Measurements from ENCODE around the gene RASA1. TPM values are rescaled to one million over a fixed set of nuclear protein-coding genes. Genes with fewer than 3 reads are reported as not detected.
"Not testable (repeated sequence)": the region's sequence is repeated elsewhere in the genome, so short reads cannot be mapped to it uniquely, and the experiment has no call there.

The RASA1 gene
- polyA plus RNA-seq, 3 donors from 2014 or later, result 1.7 to 8.7 (median 4.0) TPM

DNA sequence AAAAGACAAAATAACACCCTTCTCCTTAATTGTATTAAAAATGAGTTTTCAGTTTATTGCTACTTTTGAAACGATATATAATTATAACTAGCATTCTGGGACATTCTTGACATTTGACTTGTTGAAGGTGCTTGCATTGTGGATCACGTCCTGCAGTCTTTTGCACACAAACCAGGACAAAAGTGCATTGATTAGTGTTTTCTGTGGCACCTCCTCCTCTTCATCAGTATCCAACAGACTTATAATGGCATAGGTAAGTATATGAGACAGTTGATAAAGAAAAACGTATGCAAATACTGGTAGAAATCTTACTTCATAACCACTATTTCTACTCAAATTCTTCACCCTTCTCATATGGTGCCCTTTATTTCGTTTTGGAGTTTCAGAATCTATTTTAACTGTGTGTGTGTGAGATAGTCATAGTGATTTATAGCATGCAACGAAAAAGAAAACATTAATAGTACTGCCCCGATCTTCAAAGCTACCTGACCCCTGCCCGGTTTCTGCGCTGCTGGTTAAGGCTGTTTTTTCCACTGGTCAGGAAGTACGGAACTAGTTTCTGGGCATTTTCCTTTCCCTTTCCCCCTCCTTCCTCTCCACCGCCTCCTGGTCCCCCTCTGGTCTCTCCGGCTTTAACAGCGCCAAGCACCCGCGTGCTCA is 639 bp upstream of the RASA1 start:
- DNase-seq, result no peak
- H3K36me3 Mint-ChIP-seq, result no peaks in the 10 kb centered on the region
- peak overlapping the region; percentile 81 to 96 (median 91) for H3K27ac Mint-ChIP-seq
- no peaks in the 10 kb centered on the region for H3K9me3 Mint-ChIP-seq
- peaks cover 33 to 40% of the 10 kb centered on the region in 2 donors for H3K4me1 Mint-ChIP-seq
- peak overlapping the region; percentile 91 to 99 (median 98) for H3K4me3 Mint-ChIP-seq
- H3K27me3 Mint-ChIP-seq (ENCODE audit: low read depth in 3 of 3), result peaks cover 5 to 15% (median 14%) of the 10 kb centered on the region in 3 donors

DNA sequence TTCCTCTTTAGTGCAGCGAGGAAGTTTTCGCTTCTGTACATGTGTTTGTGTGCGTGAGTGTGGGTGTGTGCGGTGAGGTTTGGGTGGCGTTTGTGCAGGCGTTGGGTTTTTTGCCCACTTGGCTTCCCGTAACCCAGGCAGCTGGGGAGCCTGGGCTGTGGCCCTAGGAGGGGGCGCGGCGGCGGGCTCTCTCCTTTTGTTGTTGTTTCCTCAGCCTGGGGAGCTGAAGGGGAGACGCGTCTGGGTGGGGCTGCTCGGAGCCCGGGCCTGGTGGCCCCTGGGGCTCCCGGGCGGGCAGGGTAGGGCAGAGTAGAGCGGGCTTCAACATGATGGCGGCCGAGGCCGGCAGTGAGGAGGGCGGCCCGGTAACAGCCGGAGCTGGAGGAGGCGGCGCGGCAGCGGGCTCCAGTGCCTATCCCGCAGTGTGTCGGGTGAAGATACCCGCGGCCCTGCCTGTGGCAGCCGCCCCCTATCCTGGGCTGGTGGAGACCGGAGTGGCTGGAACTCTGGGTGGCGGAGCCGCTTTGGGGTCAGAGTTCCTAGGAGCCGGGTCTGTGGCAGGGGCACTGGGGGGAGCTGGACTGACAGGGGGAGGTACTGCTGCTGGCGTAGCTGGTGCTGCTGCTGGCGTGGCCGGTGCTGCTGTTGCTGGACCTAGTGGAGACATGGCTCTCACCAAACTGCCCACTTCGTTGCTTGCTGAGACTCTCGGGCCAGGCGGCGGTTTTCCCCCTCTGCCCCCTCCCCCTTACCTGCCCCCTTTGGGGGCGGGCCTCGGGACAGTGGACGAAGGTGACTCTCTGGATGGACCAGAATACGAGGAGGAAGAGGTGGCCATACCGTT is 665 bp downstream of the RASA1 start:
- peaks cover 5 to 15% (median 14%) of the 10 kb centered on the region in 3 donors for H3K27me3 Mint-ChIP-seq (ENCODE audit: low read depth in 3 of 3)
- peak overlapping the region; percentile 84 to 96 (median 91) for H3K27ac Mint-ChIP-seq
- peak in 2 of 3 donors; percentile 82 to 84 for DNase-seq
- H3K9me3 Mint-ChIP-seq, result no peaks in the 10 kb centered on the region
- H3K36me3 Mint-ChIP-seq, result no peaks in the 10 kb centered on the region
- peak overlapping the region; percentile 91 to 99 (median 98) for H3K4me3 Mint-ChIP-seq
- H3K4me1 Mint-ChIP-seq, result peaks cover 37 to 52% of the 10 kb centered on the region in 2 donors

DNA sequence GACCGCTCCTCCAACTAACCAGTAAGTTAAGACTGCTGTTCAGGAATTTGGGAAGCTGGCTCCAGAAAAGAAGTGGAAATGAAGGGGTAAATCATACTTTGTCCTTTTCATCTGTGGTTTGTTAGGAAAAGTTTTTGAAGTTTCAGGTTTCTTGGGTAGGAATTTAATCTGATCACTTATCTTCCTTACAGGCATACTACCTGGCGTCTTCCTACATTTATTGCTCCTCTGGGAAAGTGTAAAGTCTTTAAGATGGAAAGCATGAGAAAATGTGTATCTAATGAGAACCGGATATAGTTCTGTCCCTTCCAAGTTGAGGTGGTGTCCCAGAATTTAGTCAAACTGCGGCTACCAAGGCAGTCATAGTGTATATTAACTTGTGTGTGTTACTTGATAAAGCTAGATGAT is 1.3 kb downstream of the RASA1 start:
- Mint-ChIP-seq H3K27me3 (ENCODE audit: low read depth in 3 of 3) (peaks cover 5 to 15% (median 14%) of the 10 kb centered on the region in 3 donors), H3K4me1 (peaks cover 41 to 58% of the 10 kb centered on the region in 2 donors), H3K27ac (peak overlapping the region; percentile 73 to 96 (median 89)), H3K4me3 (peak overlapping the region; percentile 91 to 99 (median 98)), H3K36me3 (no peaks in the 10 kb centered on the region), H3K9me3 (no peaks in the 10 kb centered on the region)
- DNase-seq, result no peak

DNA sequence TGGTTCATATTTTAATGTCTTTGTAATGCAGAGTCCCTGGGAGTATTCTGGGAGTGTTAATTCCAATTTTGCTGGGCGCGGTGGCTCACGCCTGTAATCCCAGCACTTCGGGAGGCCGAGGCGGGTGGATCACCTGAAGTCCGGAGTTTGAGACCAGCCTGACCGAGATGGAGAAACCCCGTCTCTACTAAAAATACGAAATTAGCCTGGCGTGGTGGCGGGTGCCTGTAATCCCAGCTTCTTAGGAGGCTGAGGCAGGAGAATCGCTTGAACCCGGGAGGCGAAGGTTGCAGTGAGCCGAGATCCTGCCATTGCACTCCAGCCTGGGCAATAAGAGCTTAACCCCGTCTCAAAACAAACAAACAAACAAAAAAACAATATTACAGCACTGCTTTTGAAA is 3.2 kb downstream of the RASA1 start:
- H3K27me3 Mint-ChIP-seq (ENCODE audit: low read depth in 3 of 3), result peaks cover 5 to 15% (median 14%) of the 10 kb centered on the region in 3 donors
- H3K9me3 Mint-ChIP-seq, H3K27ac Mint-ChIP-seq, DNase-seq, H3K36me3 Mint-ChIP-seq: not testable (repeated sequence)
- H3K4me1 Mint-ChIP-seq, result peaks cover 58 to 77% of the 10 kb centered on the region in 2 donors
- H3K4me3 Mint-ChIP-seq, result peak overlapping the region in 2 of 5 donors; percentile 13 to 53

DNA sequence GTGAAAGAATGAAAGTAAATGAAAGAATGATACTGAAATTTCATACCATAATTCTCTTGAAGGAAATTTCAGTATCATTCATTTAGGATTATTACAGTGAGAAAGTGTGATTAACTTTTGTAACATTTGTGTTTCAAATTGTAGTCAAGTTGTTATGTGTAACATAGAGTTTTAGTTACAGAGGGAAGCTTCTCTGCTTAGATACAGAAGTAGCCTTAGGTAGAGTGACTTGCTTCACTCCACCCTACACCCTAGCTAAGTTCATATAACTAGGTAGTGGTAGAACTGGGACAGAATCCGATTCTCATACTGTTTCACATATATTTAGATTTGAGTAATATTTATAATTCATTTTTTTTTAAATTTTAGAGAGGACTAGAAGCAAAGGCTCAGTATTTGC is 9.0 kb downstream of the RASA1 start:
- Mint-ChIP-seq H3K27me3 (ENCODE audit: low read depth in 3 of 3) (peaks cover 0 to 3% (median 0%) of the 10 kb centered on the region in 3 donors), H3K4me1 (peaks cover 52 to 90% of the 10 kb centered on the region in 2 donors), H3K36me3 (peaks cover 0 to 12% (median 8%) of the 10 kb centered on the region in 3 donors), H3K27ac (peak overlapping the region in 3 of 6 donors; percentile 18 to 82 (median 52)), H3K9me3 (no peaks in the 10 kb centered on the region), H3K4me3 (no peak overlapping the region)
- no peak for DNase-seq

GRCh38 chr5:87277279-87277835 is 9.7 kb downstream of the RASA1 start:
- H3K36me3 Mint-ChIP-seq, result peaks cover 0 to 13% (median 12%) of the 10 kb centered on the region in 3 donors
- H3K4me3 Mint-ChIP-seq, result no peak overlapping the region
- peak overlapping the region; percentile 6 to 76 (median 70) for H3K27ac Mint-ChIP-seq
- peaks cover 56 to 90% of the 10 kb centered on the region in 2 donors for H3K4me1 Mint-ChIP-seq
- no peak for DNase-seq
- H3K27me3 Mint-ChIP-seq (ENCODE audit: low read depth in 3 of 3), result peaks cover 0 to 3% (median 0%) of the 10 kb centered on the region in 3 donors
- H3K9me3 Mint-ChIP-seq, result no peaks in the 10 kb centered on the region

GRCh38 chr5:87278590-87279100 is 11.0 kb downstream of the RASA1 start:
- Mint-ChIP-seq H3K4me3 (no peak overlapping the region), H3K27me3 (ENCODE audit: low read depth in 3 of 3) (peaks cover 0 to 3% (median 0%) of the 10 kb centered on the region in 3 donors), H3K36me3 (peaks cover 0 to 13% (median 12%) of the 10 kb centered on the region in 3 donors), H3K9me3 (no peaks in the 10 kb centered on the region), H3K4me1 (peaks cover 62 to 91% of the 10 kb centered on the region in 2 donors), H3K27ac (peak overlapping the region in 2 of 6 donors; percentile 48 to 71)
- DNase-seq, result no peak

DNA sequence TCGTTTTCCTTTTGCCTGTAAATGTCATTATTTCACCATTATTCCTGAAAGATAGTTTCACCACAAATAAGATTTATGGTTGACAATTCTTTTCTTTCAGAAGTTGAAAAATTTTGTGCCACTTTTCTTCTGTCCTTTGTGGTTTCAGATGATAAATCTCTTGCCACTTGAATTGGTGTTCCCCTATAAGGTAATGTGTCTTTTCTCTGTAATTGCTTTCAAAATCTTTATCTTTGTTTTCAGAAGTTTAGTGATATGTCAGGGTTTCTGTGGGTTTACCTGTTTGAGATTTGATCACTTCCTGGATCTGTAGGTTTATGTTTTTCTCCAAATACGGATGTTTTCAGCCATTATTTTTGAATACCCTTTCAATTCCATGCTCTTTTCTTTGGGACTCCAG is 14.6 kb downstream of the RASA1 start:
- H3K36me3 Mint-ChIP-seq, result peaks cover 0 to 17% (median 12%) of the 10 kb centered on the region in 3 donors
- H3K27me3 Mint-ChIP-seq (ENCODE audit: low read depth in 3 of 3), result peaks cover 0 to 3% (median 0%) of the 10 kb centered on the region in 3 donors
- no peaks in the 10 kb centered on the region for H3K9me3 Mint-ChIP-seq
- DNase-seq, result no peak
- H3K27ac Mint-ChIP-seq, result peak overlapping the region in 5 of 6 donors; percentile 10 to 79 (median 50)
- peak overlapping the region; percentile 8 to 28 (median 21) for H3K4me3 Mint-ChIP-seq
- H3K4me1 Mint-ChIP-seq, result peaks cover 41 to 69% of the 10 kb centered on the region in 2 donors

GRCh38 chr5:87287266-87287665 is 19.6 kb downstream of the RASA1 start:
- not testable (repeated sequence) for DNase-seq; H3K27me3 Mint-ChIP-seq (ENCODE audit: low read depth in 3 of 3); H3K27ac Mint-ChIP-seq; H3K9me3 Mint-ChIP-seq; H3K4me3 Mint-ChIP-seq
- H3K4me1 Mint-ChIP-seq, result peaks cover 33 to 65% of the 10 kb centered on the region in 2 donors
- peaks cover 7 to 18% (median 10%) of the 10 kb centered on the region in 3 donors for H3K36me3 Mint-ChIP-seq

GRCh38 chr5:87298692-87299362 is 31.1 kb downstream of the RASA1 start:
- Mint-ChIP-seq H3K36me3 (peaks cover 0 to 4% (median 0%) of the 10 kb centered on the region in 3 donors), H3K27me3 (ENCODE audit: low read depth in 3 of 3) (peaks cover 0 to 2% (median 0%) of the 10 kb centered on the region in 3 donors), H3K4me3 (no peak overlapping the region), H3K27ac (peak overlapping the region in 1 of 6 donors; percentile 12), H3K4me1 (peaks cover 71 to 88% of the 10 kb centered on the region in 2 donors), H3K9me3 (no peaks in the 10 kb centered on the region)
- DNase-seq, result no peak

DNA sequence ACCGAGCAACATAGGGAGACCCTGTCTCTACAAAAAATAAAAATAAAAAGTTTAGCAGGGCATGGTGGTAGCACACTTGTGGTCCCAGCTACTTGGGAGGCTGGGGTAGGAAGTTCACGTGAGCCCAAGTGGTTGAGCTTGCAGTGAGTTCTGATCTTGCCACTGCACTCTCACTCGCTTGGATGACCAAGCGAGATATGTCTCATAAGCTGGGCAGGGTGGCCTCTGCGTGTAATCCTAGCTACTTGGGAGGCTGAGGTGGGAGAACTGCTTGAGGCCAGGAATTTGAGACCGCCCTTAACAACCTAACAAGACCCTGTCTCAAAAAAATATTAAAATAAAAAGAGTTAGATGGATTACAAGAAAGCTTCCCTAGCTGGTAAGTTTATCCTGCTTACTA is 32.5 kb downstream of the RASA1 start:
- Mint-ChIP-seq H3K9me3 (no peaks in the 10 kb centered on the region), H3K4me1 (peaks cover 59 to 82% of the 10 kb centered on the region in 2 donors), H3K27ac (no peak overlapping the region), H3K36me3 (peaks cover 6 to 16% (median 7%) of the 10 kb centered on the region in 3 donors), H3K4me3 (no peak overlapping the region), H3K27me3 (ENCODE audit: low read depth in 3 of 3) (peaks cover 0 to 2% (median 0%) of the 10 kb centered on the region in 3 donors)
- no peak for DNase-seq

GRCh38 chr5:87300744-87301143 is 33.1 kb downstream of the RASA1 start:
- Mint-ChIP-seq H3K27me3 (ENCODE audit: low read depth in 3 of 3) (peaks cover 0 to 2% (median 0%) of the 10 kb centered on the region in 3 donors), H3K4me3 (no peak overlapping the region), H3K4me1 (peaks cover 59 to 86% of the 10 kb centered on the region in 2 donors), H3K36me3 (peaks cover 12 to 22% (median 13%) of the 10 kb centered on the region in 3 donors), H3K27ac (peak overlapping the region in 3 of 6 donors; percentile 34 to 48 (median 36)), H3K9me3 (no peaks in the 10 kb centered on the region)
- DNase-seq, result no peak

GRCh38 chr5:87302061-87302460 is 34.4 kb downstream of the RASA1 start:
- no peak for DNase-seq
- Mint-ChIP-seq H3K9me3 (no peaks in the 10 kb centered on the region), H3K4me3 (no peak overlapping the region), H3K27me3 (ENCODE audit: low read depth in 3 of 3) (peaks cover 0 to 2% (median 2%) of the 10 kb centered on the region in 3 donors), H3K27ac (peak overlapping the region in 5 of 6 donors; percentile 14 to 72 (median 62)), H3K36me3 (peaks cover 22 to 31% (median 23%) of the 10 kb centered on the region in 3 donors), H3K4me1 (peaks cover 46 to 73% of the 10 kb centered on the region in 2 donors)
